AG04449 (cell line): ENCODE results near the gene TMED6.

ENCODE experiments used
- CTCF ChIA-PET: fragments of 350-600 bp; formaldehyde crosslinking; extraction: SDS; loops from one replicate; lab custom pipeline; 2021; ENCODE audit warnings: antibody characterized with exemption; lab: Yijun Ruan, JAX
- POLR2A ChIA-PET: fragments of 400-600, 350-600 bp; formaldehyde crosslinking; extraction: SDS; loops from one replicate; lab custom pipeline; 2020; ENCODE audit warnings: antibody characterized with exemption, inconsistent platforms; lab: Yijun Ruan, JAX
- DNase-seq: peaks from one replicate; pipeline ENCODE4 v3.0.0-alpha.2; 2010; ENCODE audit warnings: low read depth, low spot score
- H3K4me3 ChIP-seq: 2 replicates; pipeline ENCODE4 v1.5.1; 2011; ENCODE audit warnings: low read depth, mild to moderate bottlenecking, control low read depth, low read length
- CTCF ChIP-seq: IDR thresholded peaks from one replicate; pipeline ENCODE4 v1.5.1; 2011; ENCODE audit warnings: mild to moderate bottlenecking, moderate library complexity, low read length, control low read depth, inconsistent platforms; ENCODE audit not compliant: insufficient read depth; ENCODE audit errors: missing control alignments

The TMED6 gene

GRCh38 chr16:69324013-69324531 lies 27.5 kb downstream of the TMED6 start:
- no peak for DNase-seq
- POLR2A ChIA-PET = no interaction called here
- H3K4me3 ChIP-seq = no peak overlapping the region
- TF ChIP-seq CTCF = no peak
- CTCF ChIA-PET = interaction anchor here (0.7 to 8.9 kb wide), 2 partner anchors 10 to 157 kb away, joined by 3 to 52 read pairs; no protein-coding TSS in a partner anchor

GRCh38 chr16:69323415-69323814 lies 28.2 kb downstream of the TMED6 start:
- POLR2A ChIA-PET = no interaction called here
- DNase-seq = no peak
- TF ChIP-seq CTCF = no peak
- CTCF ChIA-PET = interaction anchor here (0.7 to 8.9 kb wide), 2 partner anchors 9 to 157 kb away, joined by 3 to 52 read pairs; no protein-coding TSS in a partner anchor
- no peak overlapping the region for H3K4me3 ChIP-seq

GRCh38 chr16:69322343-69322742 lies 29.2 kb downstream of the TMED6 start:
- no peak for TF ChIP-seq CTCF
- ChIA-PET POLR2A (no interaction called here), CTCF (interaction anchor here (8.9 kb wide), 1 partner anchor 8 kb away, joined by 52 read pairs; no protein-coding TSS in a partner anchor)
- DNase-seq = no peak
- H3K4me3 ChIP-seq = no peak overlapping the region

- ChIA-PET CTCF (no interaction called here), POLR2A (no interaction called here)
- no peak for TF ChIP-seq CTCF
Observed at GRCh38 chr16:69321080-69321479, 30.5 kb downstream of the TMED6 start.

GRCh38 chr16:69320740-69321073 lies 30.9 kb downstream of the TMED6 start:
- TF ChIP-seq CTCF = no peak
- DNase-seq = no peak
- no peak overlapping the region for H3K4me3 ChIP-seq
- CTCF ChIA-PET = no interaction called here
- POLR2A ChIA-PET = interaction anchor here (1.0 kb wide), 1 partner anchor 8 kb away, joined by 3 read pairs; no protein-coding TSS in a partner anchor

More at GRCh38 chr16:69321080-69321479, 30.5 kb downstream of the TMED6 start:
- no peak overlapping the region for H3K4me3 ChIP-seq
- no peak for DNase-seq

GRCh38 chr16:69319826-69320739 lies 31.5 kb downstream of the TMED6 start:
- no peak for DNase-seq
- H3K4me3 ChIP-seq = no peak overlapping the region
- POLR2A ChIA-PET = interaction anchor here (1.0 kb wide), 1 partner anchor 9 kb away, joined by 3 read pairs; no protein-coding TSS in a partner anchor
- CTCF ChIA-PET = interaction anchor here (1.0 kb wide), 1 partner anchor 10 kb away, joined by 4 read pairs; the partner anchor contains the start of gene PDF
- no peak for TF ChIP-seq CTCF
